Mucosa of stomach (tissue), 1 donor: ENCODE data around the gene CHD2.

ENCODE experiments used
- H3K27me3 ChIP-seq: one replicate; pipeline ENCODE4 v1.7.0; 2013; ENCODE audit warnings: mild to moderate bottlenecking, low read length; ENCODE audit not compliant: control insufficient read depth, insufficient read depth
- H3K36me3 ChIP-seq: one replicate; pipeline ENCODE4 v1.7.0; 2013; ENCODE audit warnings: low read length; ENCODE audit not compliant: control insufficient read depth, insufficient read depth
- H3K4me1 ChIP-seq: one replicate; pipeline ENCODE4 v1.7.0; 2013; ENCODE audit warnings: mild to moderate bottlenecking, low read length; ENCODE audit not compliant: control insufficient read depth, insufficient read depth
- H3K4me3 ChIP-seq: one replicate; pipeline ENCODE4 v1.7.0; 2013; ENCODE audit warnings: low read length
- H3K9ac ChIP-seq: one replicate; pipeline ENCODE4 v1.7.0; 2013; ENCODE audit warnings: mild to moderate bottlenecking, low read length, moderate library complexity
- H3K9me3 ChIP-seq: one replicate; pipeline ENCODE4 v1.7.0; 2013; ENCODE audit warnings: mild to moderate bottlenecking, low read length, moderate library complexity; ENCODE audit not compliant: control insufficient read depth
- donor health status: Pancreatic carcinoma.

CHD2 gene

GRCh38 chr15:92887869-92888268, 12.3 kb upstream of the CHD2 start:
- H3K4me3 ChIP-seq = no peak overlapping the region
- no peaks in the 10 kb centered on the region for H3K9me3 ChIP-seq
- no peaks in the 10 kb centered on the region for H3K36me3 ChIP-seq
- peaks cover 18% of the 10 kb centered on the region for H3K4me1 ChIP-seq
- H3K9ac ChIP-seq = peak overlapping the region; percentile 39
- H3K27me3 ChIP-seq = no peaks in the 10 kb centered on the region

- no peak overlapping the region for H3K9ac ChIP-seq
- H3K4me1 ChIP-seq = peaks cover 18% of the 10 kb centered on the region
- no peaks in the 10 kb centered on the region for H3K9me3 ChIP-seq
- H3K36me3 ChIP-seq = no peaks in the 10 kb centered on the region
- no peaks in the 10 kb centered on the region for H3K27me3 ChIP-seq
- no peak overlapping the region for H3K4me3 ChIP-seq
These were observed 10.6 kb upstream of the CHD2 start for GRCh38 chr15:92889390-92890107.

- H3K4me3 ChIP-seq = no peak overlapping the region
- H3K36me3 ChIP-seq = no peaks in the 10 kb centered on the region
- H3K4me1 ChIP-seq = peaks cover 13% of the 10 kb centered on the region
- no peak overlapping the region for H3K9ac ChIP-seq
- H3K9me3 ChIP-seq = no peaks in the 10 kb centered on the region
- no peaks in the 10 kb centered on the region for H3K27me3 ChIP-seq
These were observed 8.5 kb upstream of the CHD2 start for GRCh38 chr15:92891533-92892200.

- Histone ChIP-seq H3K36me3 (no peaks in the 10 kb centered on the region), H3K4me3 (no peak overlapping the region), H3K9ac (no peak overlapping the region), H3K4me1 (peaks cover 9% of the 10 kb centered on the region), H3K9me3 (no peaks in the 10 kb centered on the region), H3K27me3 (no peaks in the 10 kb centered on the region)
These were observed 7.9 kb upstream of the CHD2 start for GRCh38 chr15:92892201-92892555.

- Histone ChIP-seq H3K4me3 (no peak overlapping the region), H3K9ac (no peak overlapping the region), H3K9me3 (no peaks in the 10 kb centered on the region), H3K4me1 (peaks cover 6% of the 10 kb centered on the region), H3K27me3 (no peaks in the 10 kb centered on the region), H3K36me3 (no peaks in the 10 kb centered on the region)
These were observed 6.9 kb upstream of the CHD2 start for GRCh38 chr15:92893200-92893599.

GRCh38 chr15:92896561-92896960, 3.6 kb upstream of the CHD2 start:
- Histone ChIP-seq H3K27me3 (no peaks in the 10 kb centered on the region), H3K4me3 (no peak overlapping the region), H3K36me3 (no peaks in the 10 kb centered on the region), H3K9ac (no peak overlapping the region), H3K4me1 (peaks cover 6% of the 10 kb centered on the region), H3K9me3 (no peaks in the 10 kb centered on the region)

- H3K4me1 ChIP-seq = peaks cover 6% of the 10 kb centered on the region
- no peaks in the 10 kb centered on the region for H3K27me3 ChIP-seq
- no peaks in the 10 kb centered on the region for H3K36me3 ChIP-seq
- no peaks in the 10 kb centered on the region for H3K9me3 ChIP-seq
- H3K9ac ChIP-seq = no peak overlapping the region
- no peak overlapping the region for H3K4me3 ChIP-seq
These were observed 2.5 kb upstream of the CHD2 start for GRCh38 chr15:92897620-92898019.

- Histone ChIP-seq H3K9ac (no peak overlapping the region), H3K9me3 (no peaks in the 10 kb centered on the region), H3K4me1 (peaks cover 6% of the 10 kb centered on the region), H3K27me3 (no peaks in the 10 kb centered on the region), H3K36me3 (no peaks in the 10 kb centered on the region), H3K4me3 (no peak overlapping the region)
These were observed 1.0 kb upstream of the CHD2 start for GRCh38 chr15:92898988-92899582.

- H3K4me3 ChIP-seq = no peak overlapping the region
- H3K9me3 ChIP-seq = no peaks in the 10 kb centered on the region
- peaks cover 6% of the 10 kb centered on the region for H3K4me1 ChIP-seq
- H3K36me3 ChIP-seq = no peaks in the 10 kb centered on the region
- peak overlapping the region; percentile 100 for H3K9ac ChIP-seq
- H3K27me3 ChIP-seq = no peaks in the 10 kb centered on the region
These were observed 550 bp upstream of the CHD2 start for GRCh38 chr15:92899601-92899947.

GRCh38 chr15:92900731-92901071, 577 bp downstream of the CHD2 start:
- Histone ChIP-seq H3K36me3 (no peaks in the 10 kb centered on the region), H3K4me1 (peaks cover 13% of the 10 kb centered on the region), H3K9me3 (no peaks in the 10 kb centered on the region), H3K27me3 (no peaks in the 10 kb centered on the region), H3K4me3 (peak overlapping the region; percentile 95), H3K9ac (peak overlapping the region; percentile 100)

- peak overlapping the region; percentile 95 for H3K4me3 ChIP-seq
- H3K4me1 ChIP-seq = peaks cover 16% of the 10 kb centered on the region
- H3K9ac ChIP-seq = peak overlapping the region; percentile 100
- no peaks in the 10 kb centered on the region for H3K9me3 ChIP-seq
- no peaks in the 10 kb centered on the region for H3K27me3 ChIP-seq
- H3K36me3 ChIP-seq = no peaks in the 10 kb centered on the region
These were observed 1.1 kb downstream of the CHD2 start for GRCh38 chr15:92901072-92901761.

GRCh38 chr15:92901995-92902394, 1.9 kb downstream of the CHD2 start:
- Histone ChIP-seq H3K9me3 (no peaks in the 10 kb centered on the region), H3K9ac (peak overlapping the region; percentile 100), H3K4me1 (peaks cover 19% of the 10 kb centered on the region), H3K27me3 (no peaks in the 10 kb centered on the region), H3K36me3 (no peaks in the 10 kb centered on the region), H3K4me3 (peak overlapping the region; percentile 95)
